Measurements from ENCODE around the gene NR4A1. TPM values are rescaled to one million over a fixed set of nuclear protein-coding genes. Genes with fewer than 3 reads are reported as not detected.

NR4A1 gene
- total and polyA plus RNA-seq, 2 of the 13 experiments (the other 11 are each of a cell fraction or from before 2014, with no cell fraction given): 5.7 to 15.2 TPM

DNA sequence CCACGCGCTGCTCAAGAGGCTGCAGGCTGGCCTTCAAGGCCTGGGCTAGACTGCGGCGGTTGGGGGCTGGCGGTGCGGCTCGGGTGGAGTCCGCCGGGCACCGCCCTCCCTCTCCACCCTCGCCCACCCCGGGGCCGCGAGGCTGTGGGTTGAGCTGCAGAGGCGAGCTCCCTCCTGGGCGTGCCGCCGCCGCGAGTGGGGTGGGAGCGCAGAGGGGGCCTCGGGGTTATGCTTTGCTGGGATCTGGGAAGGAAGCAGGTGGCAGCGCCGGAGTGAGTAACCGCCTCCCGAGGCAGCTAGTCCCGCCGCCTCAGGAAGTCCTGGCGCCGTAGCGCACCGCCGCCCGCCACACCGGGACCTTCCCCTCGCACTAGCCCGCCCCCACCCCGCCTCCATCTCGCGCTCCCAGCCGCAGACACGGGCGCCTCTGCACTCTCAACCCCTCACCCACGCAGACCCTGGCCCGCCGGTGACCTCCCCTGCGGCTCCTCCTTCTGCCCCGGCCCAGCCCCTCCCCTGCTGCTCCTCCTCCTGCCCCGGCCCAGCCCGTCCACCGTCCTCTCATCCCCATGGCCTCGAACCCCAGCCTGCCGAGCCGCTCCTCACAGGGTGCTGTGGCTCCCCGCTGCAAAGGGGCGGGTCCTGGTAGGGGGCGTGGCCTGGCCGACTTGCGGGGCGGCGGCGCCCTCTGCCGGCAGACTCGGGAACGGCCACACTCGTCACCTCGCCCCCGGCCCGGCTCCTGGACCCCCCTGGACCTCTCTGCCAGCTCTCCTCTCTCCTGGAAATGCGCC, 27.9 kb upstream of the NR4A1 start (continued):
- TF ChIP-seq UBTF (CRISPR knock-in tag; IDR thresholded peaks at IDR 0.05): peak; percentile 49; the same call in 1 of the 2 replicates
- peak; percentile 73; the same call in 1 of the 2 replicates for TF ChIP-seq ZMYM3 (CRISPR knock-in tag; IDR thresholded peaks at IDR 0.05)
- no peak; the same call in 1 of the 2 replicates for TF ChIP-seq SMC3 (IDR thresholded peaks at IDR 0.05; ENCODE audit: low read length)
- no peak for TF ChIP-seq FOXJ3 (CRISPR knock-in tag; IDR thresholded peaks at IDR 0.05; ENCODE audit: borderline replicate concordance)
- TF ChIP-seq SOX6 (IDR thresholded peaks at IDR 0.05): no peak
- TF ChIP-seq SOX6 (CRISPR knock-in tag; IDR thresholded peaks at IDR 0.05): no peak
- TF ChIP-seq MBNL3 (CRISPR knock-in tag; conservative IDR thresholded peaks at IDR 0.05): no peak
- TF ChIP-seq, protein P1, sequence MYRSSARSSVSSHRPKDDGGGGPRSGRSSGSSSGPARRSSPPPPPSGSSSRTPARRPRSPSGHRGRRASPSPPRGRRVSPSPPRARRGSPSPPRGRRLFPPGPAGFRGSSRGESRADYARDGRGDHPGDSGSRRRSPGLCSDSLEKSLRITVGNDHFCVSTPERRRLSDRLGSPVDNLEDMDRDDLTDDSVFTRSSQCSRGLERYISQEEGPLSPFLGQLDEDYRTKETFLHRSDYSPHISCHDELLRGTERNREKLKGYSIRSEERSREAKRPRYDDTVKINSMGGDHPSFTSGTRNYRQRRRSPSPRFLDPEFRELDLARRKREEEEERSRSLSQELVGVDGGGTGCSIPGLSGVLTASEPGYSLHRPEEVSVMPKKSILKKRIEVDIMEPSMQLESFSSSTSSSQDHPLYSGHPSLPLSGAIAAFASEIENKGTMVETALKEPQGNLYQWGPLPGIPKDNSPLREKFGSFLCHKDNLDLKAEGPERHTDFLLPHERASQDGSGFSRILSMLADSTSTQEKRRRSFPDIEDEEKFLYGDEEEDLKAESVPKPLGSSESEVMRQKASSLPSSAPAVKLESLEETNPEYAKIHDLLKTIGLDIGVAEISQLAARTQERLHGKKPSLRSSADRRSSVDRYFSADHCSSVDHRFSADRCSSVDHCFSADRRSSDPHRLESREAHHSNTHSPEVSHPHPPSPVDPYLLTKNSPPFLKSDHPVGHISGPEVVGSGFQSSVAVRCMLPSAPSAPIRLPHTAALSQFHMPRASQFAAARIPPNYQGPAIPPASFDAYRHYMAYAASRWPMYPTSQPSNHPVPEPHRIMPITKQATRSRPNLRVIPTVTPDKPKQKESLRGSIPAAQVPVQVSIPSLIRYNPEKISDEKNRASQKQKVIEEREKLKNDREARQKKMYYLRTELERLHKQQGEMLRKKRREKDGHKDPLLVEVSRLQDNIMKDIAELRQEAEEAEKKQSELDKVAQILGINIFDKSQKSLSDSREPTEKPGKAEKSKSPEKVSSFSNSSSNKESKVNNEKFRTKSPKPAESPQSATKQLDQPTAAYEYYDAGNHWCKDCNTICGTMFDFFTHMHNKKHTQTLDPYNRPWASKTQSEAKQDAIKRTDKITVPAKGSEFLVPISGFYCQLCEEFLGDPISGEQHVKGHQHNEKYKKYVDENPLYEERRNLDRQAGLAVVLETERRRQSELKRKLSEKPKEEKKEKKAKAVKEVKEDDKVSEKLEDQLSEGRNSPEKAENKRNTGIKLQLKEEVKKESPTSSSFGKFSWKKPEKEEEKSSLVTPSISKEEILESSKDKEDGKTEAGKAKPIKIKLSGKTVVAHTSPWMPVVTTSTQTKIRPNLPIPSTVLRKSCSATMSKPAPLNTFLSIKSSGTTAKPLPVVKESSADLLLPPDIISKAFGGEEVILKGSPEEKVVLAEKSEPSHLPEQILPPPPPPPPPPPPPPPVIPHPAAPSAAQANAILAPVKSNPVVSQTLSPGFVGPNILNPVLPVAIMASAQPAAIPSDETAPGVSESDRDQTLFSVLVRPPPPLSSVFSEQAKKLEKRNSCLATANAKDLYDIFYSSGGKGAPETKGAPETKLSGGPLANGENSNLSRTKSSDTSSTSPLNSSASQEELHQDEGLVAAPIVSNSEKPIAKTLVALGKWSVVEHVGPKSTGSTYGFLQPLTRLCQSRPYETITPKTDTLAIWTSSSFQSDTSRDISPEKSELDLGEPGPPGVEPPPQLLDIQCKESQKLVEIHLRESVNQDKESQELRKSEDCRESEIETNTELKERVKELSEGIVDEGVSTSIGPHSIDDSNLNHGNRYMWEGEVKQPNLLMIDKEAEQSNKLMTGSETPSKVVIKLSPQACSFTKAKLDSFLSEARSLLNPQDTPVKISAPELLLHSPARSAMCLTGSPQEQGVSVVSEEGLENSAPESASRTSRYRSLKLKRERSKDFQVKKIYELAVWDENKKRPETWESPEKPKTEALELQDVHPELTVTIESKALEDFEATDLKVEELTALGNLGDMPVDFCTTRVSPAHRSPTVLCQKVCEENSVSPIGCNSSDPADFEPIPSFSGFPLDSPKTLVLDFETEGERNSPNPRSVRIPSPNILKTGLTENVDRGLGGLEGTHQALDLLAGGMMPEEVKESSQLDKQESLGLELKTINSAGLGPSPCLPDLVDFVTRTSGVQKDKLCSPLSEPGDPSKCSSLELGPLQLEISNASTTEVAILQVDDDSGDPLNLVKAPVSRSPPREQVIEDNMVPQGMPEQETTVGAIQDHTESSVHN (CRISPR knock-in tag; IDR thresholded peaks at IDR 0.05): no peak
- peak; percentile 37; the same call in 1 of the 2 replicates for TF ChIP-seq ZNF790 (CRISPR knock-in tag; IDR thresholded peaks at IDR 0.05; ENCODE audit: borderline replicate concordance)
- no peak for TF ChIP-seq THYN1 (CRISPR knock-in tag; IDR thresholded peaks at IDR 0.05; ENCODE audit: borderline replicate concordance, low read depth)
- TF ChIP-seq DZIP1 (CRISPR knock-in tag; IDR thresholded peaks at IDR 0.05): no peak
- TF ChIP-seq, protein P2, sequence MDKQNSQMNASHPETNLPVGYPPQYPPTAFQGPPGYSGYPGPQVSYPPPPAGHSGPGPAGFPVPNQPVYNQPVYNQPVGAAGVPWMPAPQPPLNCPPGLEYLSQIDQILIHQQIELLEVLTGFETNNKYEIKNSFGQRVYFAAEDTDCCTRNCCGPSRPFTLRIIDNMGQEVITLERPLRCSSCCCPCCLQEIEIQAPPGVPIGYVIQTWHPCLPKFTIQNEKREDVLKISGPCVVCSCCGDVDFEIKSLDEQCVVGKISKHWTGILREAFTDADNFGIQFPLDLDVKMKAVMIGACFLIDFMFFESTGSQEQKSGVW (CRISPR knock-in tag; IDR thresholded peaks at IDR 0.05; ENCODE audit: borderline replicate concordance): no peak
- peak; percentile 94 for TF ChIP-seq RAD21 (CRISPR knock-in tag; IDR thresholded peaks at IDR 0.05)
- no peak for TF ChIP-seq RFX5 (IDR thresholded peaks at IDR 0.05; ENCODE audit: low read depth, low read length)

All from HepG2 (cell line).